A204.1 (cell line): Measurements from ENCODE around the gene CCDC142.

ENCODE experiments used
- FAIRE-seq: peaks from 2 replicates; lab custom pipeline; 2012; peaks lifted over from hg19 to GRCh38; lab: Jason Lieb, UNC

The CCDC142 gene, protein sequence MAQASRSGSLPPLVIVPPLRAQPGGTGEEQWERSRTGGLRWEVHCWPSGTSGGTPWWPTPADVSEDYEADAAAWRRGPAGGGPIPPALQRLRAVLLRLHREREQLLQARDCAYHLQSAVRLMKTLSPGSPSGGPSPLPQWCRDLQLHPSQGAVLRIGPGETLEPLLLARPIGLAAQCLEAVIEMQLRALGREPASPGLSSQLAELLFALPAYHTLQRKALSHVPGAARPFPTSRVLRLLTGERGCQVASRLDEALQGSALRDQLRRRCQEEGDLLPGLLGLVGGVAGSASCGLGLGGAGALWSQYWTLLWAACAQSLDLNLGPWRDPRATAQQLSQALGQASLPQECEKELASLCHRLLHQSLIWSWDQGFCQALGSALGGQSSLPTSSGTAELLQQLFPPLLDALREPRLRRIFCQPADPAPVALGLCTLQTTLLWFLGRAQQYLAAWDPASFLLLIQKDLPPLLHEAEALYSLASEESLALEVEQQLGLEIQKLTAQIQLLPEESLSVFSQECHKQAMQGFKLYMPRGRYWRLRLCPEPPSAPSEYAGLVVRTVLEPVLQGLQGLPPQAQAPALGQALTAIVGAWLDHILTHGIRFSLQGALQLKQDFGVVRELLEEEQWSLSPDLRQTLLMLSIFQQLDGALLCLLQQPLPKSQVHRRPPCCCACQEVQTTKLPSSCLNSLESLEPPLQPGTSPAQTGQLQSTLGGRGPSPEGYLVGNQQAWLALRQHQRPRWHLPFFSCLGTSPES

DNA sequence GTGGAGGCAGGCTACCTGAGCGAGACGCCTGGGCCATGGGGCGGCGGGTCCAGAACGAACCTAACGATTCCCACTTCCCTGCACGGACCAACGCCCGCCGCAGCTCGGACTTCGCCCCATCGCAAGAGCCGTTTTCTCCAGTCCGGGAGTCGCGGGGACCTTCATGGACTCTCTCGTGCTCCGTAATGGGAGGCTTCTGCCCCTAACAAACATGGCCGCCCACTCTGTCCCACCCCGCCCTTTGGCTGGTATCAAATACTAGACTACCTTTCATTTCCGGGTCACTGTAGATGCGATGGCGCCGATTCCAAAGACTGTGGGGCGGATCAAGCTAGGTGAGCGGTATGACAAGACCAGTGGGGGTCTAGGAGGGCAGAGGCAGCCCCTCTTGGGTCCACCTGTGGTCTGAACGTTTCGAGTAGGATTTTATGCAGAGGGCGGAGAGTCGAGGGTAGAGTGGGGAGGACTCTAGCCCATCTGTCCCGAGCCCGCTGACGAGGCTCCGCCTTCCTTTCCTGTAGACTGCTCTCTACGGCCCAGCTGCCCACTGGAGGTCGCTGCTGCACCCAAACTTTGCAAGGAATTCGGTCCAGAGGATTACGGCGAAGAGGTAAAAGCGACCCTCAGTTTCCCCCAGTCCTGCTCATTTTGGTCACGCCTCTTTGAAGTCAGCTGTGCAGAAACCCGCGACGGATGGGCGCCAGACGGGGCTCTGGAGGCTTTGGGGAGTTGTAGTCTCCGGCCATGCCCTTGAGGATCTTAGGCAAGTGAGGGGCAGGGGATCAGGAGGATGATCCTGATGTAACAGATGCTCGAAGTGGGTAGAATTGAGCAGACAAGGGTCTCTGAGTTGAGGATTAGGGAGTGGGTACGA, at the start of gene CCDC142, which contains the start of gene TTC31:
CCDC142 (minus strand) TSS at position 198 of the 874 bp plus-strand sequence; CDS start at position 37, 161 bp downstream.
TTC31 (plus strand) TSS at position 281 of the 874 bp plus-strand sequence; CDS start at position 296, 15 bp downstream.
- peak; percentile 57 for FAIRE-seq

DNA sequence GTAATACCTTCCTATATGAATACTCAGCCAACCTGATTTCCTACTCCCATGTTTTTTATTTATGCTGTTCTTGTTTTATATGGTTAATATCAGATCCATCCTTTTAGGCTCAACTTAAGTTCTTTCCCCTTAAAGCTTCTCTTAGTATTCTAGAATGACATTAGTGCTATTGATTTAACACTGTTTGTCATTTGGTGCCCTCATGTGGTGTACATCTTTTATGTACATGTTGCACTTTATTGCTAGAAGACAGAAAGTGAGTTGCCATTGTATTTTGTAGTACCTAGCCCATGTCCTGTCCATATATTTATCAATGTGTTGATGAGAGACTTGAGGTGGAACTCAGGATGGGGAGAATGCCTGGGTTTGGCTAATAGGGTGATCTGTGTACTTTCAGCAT, 49.4 kb upstream of the CCDC142 start:
- FAIRE-seq = peak; percentile 56

DNA sequence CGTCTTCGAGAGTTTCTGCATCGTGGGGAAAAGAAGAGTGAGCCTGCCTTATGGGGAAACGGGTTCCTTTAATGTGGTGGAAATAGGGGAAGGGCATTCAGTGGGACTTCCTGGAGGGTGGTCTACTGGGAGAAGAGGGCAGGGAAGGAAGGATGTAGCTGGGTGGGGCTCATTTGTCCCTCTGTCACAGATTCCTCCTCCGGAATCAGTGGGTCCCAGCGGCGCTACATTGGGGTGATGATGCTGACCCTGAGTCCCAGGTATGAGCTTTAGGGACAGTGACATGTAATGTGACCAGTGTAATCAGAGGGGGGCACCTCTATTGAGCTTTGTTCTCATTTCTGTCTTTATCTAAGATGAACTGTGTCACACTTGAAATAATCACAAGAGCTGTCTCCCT, 48.9 kb upstream of the CCDC142 start:
- no peak for FAIRE-seq

DNA sequence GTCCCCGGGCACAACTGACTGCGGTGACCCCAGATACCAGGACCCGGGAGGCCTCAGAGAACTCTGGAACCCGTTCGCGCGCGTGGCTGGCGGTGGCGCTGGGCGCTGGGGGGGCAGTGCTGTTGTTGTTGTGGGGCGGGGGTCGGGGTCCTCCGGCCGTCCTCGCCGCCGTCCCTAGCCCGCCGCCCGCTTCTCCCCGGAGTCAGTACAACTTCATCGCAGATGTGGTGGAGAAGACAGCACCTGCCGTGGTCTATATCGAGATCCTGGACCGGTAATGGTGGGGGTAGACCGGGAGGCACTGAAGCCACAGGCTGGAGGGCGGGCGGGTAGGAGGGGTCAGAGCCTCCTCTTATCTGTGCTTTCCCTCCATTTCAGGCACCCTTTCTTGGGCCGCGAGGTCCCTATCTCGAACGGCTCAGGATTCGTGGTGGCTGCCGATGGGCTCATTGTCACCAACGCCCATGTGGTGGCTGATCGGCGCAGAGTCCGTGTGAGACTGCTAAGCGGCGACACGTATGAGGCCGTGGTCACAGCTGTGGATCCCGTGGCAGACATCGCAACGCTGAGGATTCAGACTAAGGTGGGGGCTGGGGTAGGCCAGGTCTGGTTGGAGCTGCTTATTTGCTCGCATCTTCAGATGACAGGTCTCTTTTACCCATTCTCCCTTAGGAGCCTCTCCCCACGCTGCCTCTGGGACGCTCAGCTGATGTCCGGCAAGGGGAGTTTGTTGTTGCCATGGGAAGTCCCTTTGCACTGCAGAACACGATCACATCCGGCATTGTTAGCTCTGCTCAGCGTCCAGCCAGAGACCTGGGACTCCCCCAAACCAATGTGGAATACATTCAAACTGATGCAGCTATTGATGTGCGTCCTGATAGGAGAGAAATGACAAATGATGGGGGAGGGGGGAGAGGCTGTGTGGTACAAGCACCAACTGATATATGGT, 47.7 kb upstream of the CCDC142 start:
- FAIRE-seq = no peak

DNA sequence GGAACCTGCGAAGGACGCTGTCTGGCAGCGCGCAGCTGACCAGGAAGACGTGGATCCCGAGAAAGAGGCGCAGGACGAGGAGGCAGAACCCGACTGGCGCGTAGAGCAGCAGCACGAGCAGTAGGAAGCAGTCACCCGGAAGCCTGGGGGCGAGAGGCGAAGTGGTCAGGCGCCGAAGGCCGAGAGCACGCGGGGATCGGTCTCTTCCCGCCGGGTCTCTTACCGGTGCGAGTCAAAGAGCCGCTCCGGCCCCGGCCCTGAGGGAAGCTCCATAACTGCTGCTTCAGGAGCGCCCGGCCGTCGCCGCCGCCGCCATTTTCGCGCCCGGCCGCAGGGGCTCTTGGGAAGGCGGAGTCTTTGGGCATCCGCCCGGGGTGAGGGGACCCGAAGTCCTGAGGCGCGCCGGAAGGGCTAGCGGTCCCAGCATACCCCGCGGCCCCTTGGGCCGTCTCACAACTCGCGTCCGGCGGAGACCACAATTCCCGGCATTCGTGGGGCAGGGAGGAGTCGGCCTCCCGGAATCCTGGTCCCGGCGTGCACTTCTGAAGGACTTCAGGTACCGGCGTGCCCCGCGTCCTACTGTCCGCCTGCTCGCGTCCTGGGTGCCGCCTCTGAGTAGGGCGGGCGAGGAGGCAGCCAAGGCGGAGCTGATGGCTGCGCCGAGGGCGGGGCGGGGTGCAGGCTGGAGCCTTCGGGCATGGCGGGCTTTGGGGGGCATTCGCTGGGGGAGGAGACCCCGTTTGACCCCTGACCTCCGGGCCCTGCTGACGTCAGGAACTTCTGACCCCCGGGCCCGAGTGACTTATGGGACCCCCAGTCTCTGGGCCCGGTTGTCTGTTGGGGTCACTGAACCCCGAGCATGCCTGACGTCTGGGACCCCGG, 46.8 kb upstream of the CCDC142 start, which contains the start of the genes AUP1 and HTRA2:
AUP1 (minus strand) TSS at position 350 of the 882 bp plus-strand sequence; CDS start at position 273, 77 bp downstream.
HTRA2 (plus strand) TSS at position 577 of the 882 bp plus-strand sequence; CDS start at position 651, 74 bp downstream.
- FAIRE-seq = peak; percentile 94

DNA sequence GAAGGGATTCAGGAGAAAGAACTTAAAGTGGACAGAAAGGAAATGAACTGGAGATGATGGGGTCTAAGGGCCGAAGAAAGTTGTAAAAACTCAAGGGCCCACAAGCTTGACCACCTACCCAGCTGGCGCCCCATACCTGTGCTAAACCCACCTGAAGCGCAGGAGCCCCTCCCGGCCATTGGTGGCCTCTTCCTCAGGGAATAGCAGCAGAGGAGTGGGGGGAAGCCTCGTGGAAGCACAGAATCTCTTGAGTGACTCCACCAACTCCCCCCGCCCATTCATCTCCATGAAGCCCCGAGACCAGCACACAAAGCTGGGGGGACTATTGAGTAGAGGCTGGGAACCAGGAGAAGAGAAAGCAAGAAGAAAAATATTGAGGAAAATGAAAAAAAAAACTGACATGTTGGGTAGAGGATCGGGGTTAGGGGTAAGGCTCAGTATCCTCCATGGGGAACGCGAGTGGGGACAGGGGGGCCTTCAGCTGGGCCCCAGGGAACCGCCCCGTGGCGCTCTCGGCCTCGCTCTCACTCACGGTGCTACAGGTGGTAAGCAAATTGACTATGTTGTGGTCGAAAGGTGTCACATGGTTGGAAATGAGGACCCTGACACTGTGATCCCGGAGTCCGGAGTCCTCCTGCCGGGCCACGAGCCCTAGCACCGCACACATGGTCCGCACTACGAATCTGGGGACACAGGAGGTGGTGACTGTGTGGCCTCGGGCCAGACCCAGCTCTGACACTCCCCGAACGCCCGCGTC, 46.0 kb upstream of the CCDC142 start:
- FAIRE-seq = no peak

DNA sequence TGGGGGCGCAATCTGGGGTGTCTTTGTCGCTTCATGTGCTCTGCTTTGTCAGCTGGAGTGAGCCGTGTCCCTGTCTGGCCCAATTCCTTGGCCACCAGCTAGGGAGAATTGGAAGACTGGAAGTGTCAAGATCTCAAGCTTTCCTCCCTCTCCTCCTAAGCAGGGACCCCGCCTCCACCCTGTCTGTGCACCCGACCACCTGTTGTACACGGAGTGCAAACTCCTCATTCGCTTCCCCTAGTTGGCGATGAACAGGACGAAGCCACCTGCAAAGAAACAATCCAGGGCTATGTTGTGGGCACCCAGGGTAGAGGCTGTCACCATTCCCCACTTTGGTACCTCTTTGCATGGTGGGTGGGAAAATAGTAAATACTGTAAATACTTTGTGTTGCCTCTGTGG, 44.9 kb upstream of the CCDC142 start:
- FAIRE-seq = no peak

DNA sequence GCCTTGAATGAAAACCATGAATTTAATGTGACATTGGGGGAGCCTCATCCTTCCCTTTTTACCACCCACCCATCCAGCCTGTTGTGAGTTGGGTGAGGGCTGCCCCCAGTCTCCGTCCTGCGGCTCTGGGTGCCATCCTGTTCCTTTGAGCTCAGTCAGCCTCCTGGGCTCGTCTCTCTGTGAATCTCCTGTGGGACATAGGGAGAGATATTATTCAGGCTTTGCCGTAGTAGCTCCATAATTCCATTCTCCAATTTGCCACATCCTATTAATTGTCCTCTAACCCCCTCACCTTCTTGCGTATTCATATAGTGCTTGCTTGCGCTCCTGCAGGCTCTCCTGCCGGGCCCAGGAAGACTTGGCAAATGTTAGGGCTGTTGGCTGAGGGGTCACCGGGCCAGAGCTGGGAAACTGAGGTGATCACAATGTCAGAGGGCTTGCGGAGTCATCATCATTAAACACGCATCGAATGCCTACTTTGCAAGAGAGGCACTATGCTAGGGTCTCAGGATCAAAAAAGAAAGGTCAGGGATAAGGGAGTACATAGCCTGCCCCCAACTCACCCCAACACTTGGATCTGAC, 43.9 kb upstream of the CCDC142 start:
- no peak for FAIRE-seq

DNA sequence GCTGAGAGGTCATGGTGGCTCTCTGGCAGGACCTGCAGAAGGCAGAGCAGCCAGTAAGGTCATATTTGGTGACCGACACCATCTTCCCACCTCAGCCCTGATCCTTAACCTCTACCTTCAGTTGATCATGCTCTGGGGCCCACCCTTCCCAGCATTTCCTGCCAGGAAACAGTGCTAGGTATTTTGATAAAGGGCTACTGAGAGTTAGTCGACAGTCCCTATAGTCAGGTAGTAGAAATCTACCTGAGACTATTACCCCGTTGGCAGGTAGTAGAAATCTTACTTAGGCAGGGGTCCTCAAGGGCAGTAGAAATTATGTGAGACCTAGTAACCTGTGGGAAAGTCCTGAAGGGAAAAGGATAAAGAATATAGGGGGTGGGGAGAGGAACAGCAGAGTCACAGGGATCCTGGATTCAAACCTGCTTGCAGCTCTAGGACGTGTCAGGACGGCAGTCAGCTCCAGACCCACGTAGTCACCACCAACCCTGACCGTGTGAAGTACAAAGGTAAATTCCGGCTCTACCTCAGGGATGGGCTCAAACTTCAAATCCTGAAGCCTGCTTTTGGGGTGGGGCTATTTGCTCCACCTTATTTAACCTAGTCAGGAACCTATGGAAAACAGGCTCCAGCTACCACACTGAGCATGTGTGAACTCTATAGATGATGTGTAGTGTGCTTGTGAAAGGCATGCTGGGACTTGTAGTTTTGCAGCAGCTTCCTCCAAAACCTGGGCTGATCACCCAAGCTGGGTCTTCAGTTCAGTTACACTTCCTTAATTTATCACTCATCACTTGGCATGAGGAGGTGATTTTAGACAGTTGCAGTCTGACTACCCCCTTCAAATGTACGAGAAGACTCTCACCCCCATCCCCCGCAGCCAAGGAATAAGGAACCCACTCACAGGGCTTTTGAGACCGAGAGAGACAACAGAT, 43.2 kb upstream of the CCDC142 start, which contains the start of gene DQX1:
DQX1 (minus strand) TSS at position 515 of the 932 bp plus-strand sequence; CDS start at position 13, 502 bp downstream.
- FAIRE-seq = no peak

DNA sequence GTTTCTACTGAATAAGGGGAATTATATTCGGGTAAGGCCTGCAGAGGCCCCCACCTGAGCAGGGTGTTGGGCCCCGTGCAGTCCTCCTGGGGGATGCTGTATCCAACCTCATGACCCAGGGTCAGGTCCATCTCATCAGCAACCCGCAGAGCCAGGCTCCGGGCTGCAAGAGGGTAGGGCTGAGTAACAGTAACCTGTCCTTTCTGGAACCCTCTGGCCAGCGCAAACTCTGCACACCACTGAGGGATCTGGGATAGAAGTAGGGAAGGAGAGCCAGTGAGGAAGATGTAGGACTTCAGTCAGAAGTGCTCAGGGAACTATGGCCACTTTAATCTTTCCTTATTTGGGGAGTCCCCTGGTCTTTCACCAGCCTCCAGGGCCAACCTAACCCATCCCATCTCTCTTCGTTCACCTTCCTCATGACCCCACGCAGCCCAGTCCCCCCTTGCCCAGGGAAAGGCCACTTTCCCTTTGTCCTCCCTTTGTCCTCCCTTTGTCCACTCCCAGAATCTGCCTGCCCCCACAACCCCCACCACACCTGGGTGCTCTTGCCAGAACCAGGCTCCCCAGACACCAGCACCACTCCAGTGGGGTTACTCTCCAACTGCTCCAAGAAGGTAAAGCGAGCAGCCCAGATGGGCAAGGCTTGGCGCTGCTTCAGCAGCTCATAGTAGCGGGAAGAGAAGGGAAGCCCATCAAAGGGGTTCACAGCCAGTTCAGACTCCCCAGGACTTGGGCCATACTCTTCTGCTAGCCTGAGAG, 42.3 kb upstream of the CCDC142 start:
- no peak for FAIRE-seq

DNA sequence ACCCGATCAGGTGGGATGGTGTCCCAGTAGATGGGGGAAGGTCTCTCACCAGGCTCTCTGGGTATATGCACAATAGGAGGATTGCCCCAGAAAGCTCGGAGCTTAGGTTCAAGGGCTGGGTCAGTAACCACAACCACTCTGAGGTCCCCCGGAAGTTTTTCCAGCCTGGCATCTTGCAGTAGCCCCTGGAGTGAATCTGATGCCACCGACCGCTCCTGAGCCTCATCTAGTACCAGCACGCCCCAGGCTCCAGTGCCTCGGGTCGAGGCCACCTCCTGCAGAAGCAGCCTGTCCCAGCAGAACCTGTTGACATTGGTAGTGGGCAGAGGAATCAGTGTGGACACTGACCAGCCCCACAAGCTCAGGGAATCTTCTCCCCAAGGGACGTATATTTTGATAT, 41.2 kb upstream of the CCDC142 start:
- FAIRE-seq = no peak

DNA sequence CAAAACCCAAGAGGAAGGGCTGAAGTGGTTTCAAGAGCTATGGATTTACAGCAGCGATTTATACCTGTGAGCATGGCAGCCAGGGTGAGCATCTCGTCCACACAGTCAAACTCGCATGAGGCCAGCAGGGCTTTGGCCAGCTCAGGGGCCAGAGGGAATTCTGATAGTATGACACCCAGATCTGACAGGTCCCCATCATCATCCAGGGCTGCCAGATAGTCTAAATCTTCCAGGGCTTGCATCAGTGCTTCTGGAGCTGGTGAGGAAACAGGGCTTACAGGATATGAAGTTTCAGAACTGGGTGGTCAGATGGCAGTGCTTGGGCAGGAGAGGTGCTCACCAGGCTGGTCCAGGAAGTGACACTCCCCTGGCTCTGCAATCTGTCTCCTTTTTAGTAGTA, 39.7 kb upstream of the CCDC142 start:
- no peak for FAIRE-seq

DNA sequence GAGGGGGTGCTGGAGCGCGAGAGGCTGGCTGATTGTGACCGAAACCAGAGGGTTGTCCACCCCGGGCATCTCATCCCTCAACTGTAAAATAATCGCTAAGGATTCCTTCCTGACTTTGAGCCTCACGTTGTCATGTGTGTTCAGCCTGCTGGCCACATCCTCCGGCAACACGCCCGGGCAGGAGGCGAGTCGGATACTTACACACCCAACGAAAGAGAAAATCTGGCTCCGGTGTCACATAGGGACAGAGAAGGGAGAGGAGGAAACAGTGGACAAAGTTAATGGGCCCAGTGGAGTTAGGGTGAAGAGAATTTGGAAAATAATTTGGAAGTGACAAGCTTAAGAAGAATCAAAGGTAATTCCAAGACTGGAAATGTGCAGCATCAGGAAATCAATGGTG, 33.9 kb upstream of the CCDC142 start:
- no peak for FAIRE-seq

DNA sequence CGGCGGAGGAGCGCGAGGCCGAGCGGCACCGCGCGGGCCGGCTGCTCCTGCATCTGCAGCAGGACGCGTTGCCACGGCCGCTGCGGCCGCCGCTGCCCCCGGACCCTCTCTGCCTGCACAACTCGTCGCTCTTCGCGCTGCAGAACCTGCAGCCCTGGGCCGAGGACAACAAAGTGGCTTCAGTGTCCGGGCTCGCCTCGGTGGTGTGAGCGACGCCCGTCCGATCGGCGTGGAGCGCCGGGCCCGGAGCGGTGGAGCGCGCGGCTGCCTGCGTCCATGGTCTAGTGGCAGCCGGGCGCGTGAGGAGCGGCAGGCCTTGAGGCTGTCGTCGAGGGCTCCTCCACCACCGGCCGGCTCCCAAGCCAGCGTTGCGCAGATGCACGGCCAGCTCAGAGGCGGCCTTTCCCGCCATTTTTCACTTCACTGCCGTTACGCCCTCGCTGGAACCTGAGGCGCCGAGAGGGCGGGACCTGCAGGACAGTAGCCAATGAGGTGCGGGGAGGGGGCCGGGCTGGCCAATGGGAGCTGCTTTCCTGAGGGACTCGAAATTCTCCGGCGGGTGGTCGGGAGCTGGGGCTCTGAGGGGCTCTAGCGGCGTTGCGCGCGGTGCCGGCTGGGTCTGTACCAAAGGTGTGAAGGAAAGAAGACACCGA, 33.3 kb upstream of the CCDC142 start:
- FAIRE-seq = no peak

DNA sequence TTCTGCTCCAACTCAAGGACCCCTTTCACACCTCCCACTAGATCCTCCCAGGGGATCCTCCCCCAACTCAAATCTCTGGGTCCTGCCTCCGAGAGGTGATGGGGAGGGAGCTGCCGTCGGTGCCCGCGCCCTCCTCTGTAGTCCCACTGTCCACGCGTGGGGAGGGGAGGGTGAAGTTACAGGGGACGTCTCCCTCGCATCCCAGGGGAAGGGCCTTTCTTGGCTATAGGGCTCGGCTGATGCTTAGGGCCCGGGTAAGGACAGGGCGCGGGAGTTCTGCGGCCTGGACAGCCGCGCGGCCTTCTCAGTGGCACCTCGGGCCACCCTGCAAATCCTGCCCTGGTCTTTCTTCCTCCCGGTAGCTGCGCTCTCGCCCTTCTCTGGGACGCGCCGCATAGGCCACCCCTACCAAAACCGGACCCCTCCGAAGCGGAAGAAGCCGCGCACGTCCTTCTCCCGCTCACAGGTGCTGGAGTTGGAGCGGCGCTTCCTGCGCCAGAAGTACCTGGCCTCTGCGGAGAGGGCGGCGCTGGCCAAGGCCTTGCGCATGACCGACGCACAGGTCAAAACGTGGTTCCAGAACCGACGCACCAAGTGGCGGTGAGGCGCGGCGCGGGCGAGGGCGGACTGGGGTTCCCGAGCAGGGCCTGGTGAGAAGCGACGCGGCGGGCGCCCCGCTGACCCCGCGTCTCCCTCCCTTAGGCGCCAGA, 32.6 kb upstream of the CCDC142 start:
- FAIRE-seq = no peak
